Measurements from ENCODE around the gene OLA1. TPM values are rescaled to one million over a fixed set of nuclear protein-coding genes. Genes with fewer than 3 reads are reported as not detected.

The OLA1 gene
- total RNA-seq, 2 donors from 2014 or later = 43.8 to 56.7 TPM

- H3K27ac ChIP-seq = no peak overlapping the region
- TF ChIP-seq CTCF (IDR thresholded peaks at IDR 0.05) = no peak
These were observed 130.1 kb downstream of the OLA1 start for GRCh38 chr2:174117951-174118930.

GRCh38 chr2:174112073-174112472 lies 136.3 kb downstream of the OLA1 start:
- no peak for TF ChIP-seq CTCF (IDR thresholded peaks at IDR 0.05)
- H3K36me3 ChIP-seq = no peaks in the 10 kb centered on the region
- H3K4me3 ChIP-seq = no peak overlapping the region
- no peaks in the 10 kb centered on the region for H3K4me1 ChIP-seq
- no peak overlapping the region for H3K27ac ChIP-seq
- H3K27me3 ChIP-seq = no peaks in the 10 kb centered on the region
- no peaks in the 10 kb centered on the region for H3K9me3 ChIP-seq
- DNase-seq (ENCODE audit: low spot score) = no peak

More at GRCh38 chr2:174117951-174118930, 130.1 kb downstream of the OLA1 start:
- Histone ChIP-seq H3K36me3 (no peaks in the 10 kb centered on the region), H3K4me1 (no peaks in the 10 kb centered on the region), H3K27me3 (no peaks in the 10 kb centered on the region), H3K9me3 (no peaks in the 10 kb centered on the region), H3K4me3 (no peak overlapping the region)
- DNase-seq (ENCODE audit: low spot score) = no peak

GRCh38 chr2:174108579-174108978 lies 139.8 kb downstream of the OLA1 start:
- no peak for DNase-seq (ENCODE audit: low spot score)
- Histone ChIP-seq H3K27me3 (no peaks in the 10 kb centered on the region), H3K9me3 (no peaks in the 10 kb centered on the region), H3K36me3 (no peaks in the 10 kb centered on the region), H3K4me3 (no peak overlapping the region), H3K27ac (no peak overlapping the region), H3K4me1 (no peaks in the 10 kb centered on the region)
- TF ChIP-seq CTCF (IDR thresholded peaks at IDR 0.05) = no peak

GRCh38 chr2:174106736-174107135 lies 141.6 kb downstream of the OLA1 start:
- Histone ChIP-seq H3K27me3 (no peaks in the 10 kb centered on the region), H3K9me3 (no peaks in the 10 kb centered on the region), H3K4me3 (no peak overlapping the region), H3K36me3 (no peaks in the 10 kb centered on the region), H3K4me1 (no peaks in the 10 kb centered on the region), H3K27ac (no peak overlapping the region)
- DNase-seq (ENCODE audit: low spot score) = no peak
- TF ChIP-seq CTCF (IDR thresholded peaks at IDR 0.05) = no peak

GRCh38 chr2:174094542-174094941 lies 153.8 kb downstream of the OLA1 start:
- Histone ChIP-seq H3K4me3 (no peak overlapping the region), H3K27me3 (no peaks in the 10 kb centered on the region), H3K9me3 (no peaks in the 10 kb centered on the region), H3K4me1 (no peaks in the 10 kb centered on the region), H3K36me3 (no peaks in the 10 kb centered on the region), H3K27ac (no peak overlapping the region)
- TF ChIP-seq CTCF (IDR thresholded peaks at IDR 0.05) = no peak
- DNase-seq (ENCODE audit: low spot score) = no peak

All from right atrium auricular region (tissue), 2 donors.